ENCODE results near the gene DNAJC27.
A peak's percentile ranks its signal among the peaks of the same experiment; 100 is the strongest.
"Not testable (repeated sequence)": the region's sequence is repeated elsewhere in the genome, so short reads cannot be mapped to it uniquely, and the experiment has no call there.

The DNAJC27 gene

GRCh38 chr2:24971536-24972314 is at the start of gene DNAJC27:
DNAJC27 (minus strand) TSS chr2:24971955; CDS start chr2:24971904, 51 bp downstream.
- Mint-ChIP-seq H3K36me3 (peaks cover 4% of the 10 kb centered on the region), H3K4me3 (peak within 1 kb of the TSS; percentile 95), H3K4me1 (peaks cover 8% of the 10 kb centered on the region), H3K27me3 (no peaks in the 10 kb centered on the region), H3K9me3 (no peaks in the 10 kb centered on the region), H3K27ac (peak within 1 kb of the TSS; percentile 100)
- DNase-seq (ENCODE audit: low spot score in 2 of 2) (peak; percentile 98 to 99), ATAC-seq (ENCODE audit: low read depth) (peak; percentile 83)

- Mint-ChIP-seq H3K9me3 (no peaks in the 10 kb centered on the region), H3K4me1 (peaks cover 6% of the 10 kb centered on the region), H3K27me3 (peaks cover 9% of the 10 kb centered on the region), H3K27ac (no peak overlapping the region), H3K36me3 (no peaks in the 10 kb centered on the region), H3K4me3 (no peak overlapping the region)
- ATAC-seq (ENCODE audit: low read depth) (no peak), DNase-seq (ENCODE audit: low spot score in 2 of 2) (no peak)
Measured at GRCh38 chr2:25018681-25019080, 46.9 kb upstream of the DNAJC27 start.

GRCh38 chr2:25014631-25015030 is 42.9 kb upstream of the DNAJC27 start:
- Mint-ChIP-seq H3K36me3 (no peaks in the 10 kb centered on the region), H3K9me3 (no peaks in the 10 kb centered on the region), H3K4me1 (peaks cover 11% of the 10 kb centered on the region), H3K27ac (no peak overlapping the region), H3K4me3 (no peak overlapping the region), H3K27me3 (peaks cover 6% of the 10 kb centered on the region)
- ATAC-seq (ENCODE audit: low read depth) (no peak), DNase-seq (ENCODE audit: low spot score in 2 of 2) (no peak)

GRCh38 chr2:25011342-25011741 is 39.6 kb upstream of the DNAJC27 start:
- not testable (repeated sequence) for H3K9me3 Mint-ChIP-seq; H3K36me3 Mint-ChIP-seq; ATAC-seq (ENCODE audit: low read depth)

GRCh38 chr2:25009954-25010353 is 38.2 kb upstream of the DNAJC27 start:
- Mint-ChIP-seq H3K27ac (peak overlapping the region; percentile 26), H3K9me3 (no peaks in the 10 kb centered on the region), H3K36me3 (no peaks in the 10 kb centered on the region), H3K27me3 (peaks cover 10% of the 10 kb centered on the region), H3K4me1 (peaks cover 5% of the 10 kb centered on the region), H3K4me3 (no peak overlapping the region)
- DNase-seq (ENCODE audit: low spot score in 2 of 2), result no peak
- no peak for ATAC-seq (ENCODE audit: low read depth)

More at GRCh38 chr2:25011342-25011741, 39.6 kb upstream of the DNAJC27 start:
- not testable (repeated sequence) for DNase-seq (ENCODE audit: low spot score in 2 of 2); H3K27ac Mint-ChIP-seq; H3K4me3 Mint-ChIP-seq; H3K4me1 Mint-ChIP-seq; H3K27me3 Mint-ChIP-seq

- Mint-ChIP-seq H3K4me1 (no peaks in the 10 kb centered on the region), H3K9me3 (no peaks in the 10 kb centered on the region), H3K36me3 (peaks cover 3% of the 10 kb centered on the region), H3K4me3 (no peak overlapping the region), H3K27ac (no peak overlapping the region), H3K27me3 (peaks cover 14% of the 10 kb centered on the region)
- ATAC-seq (ENCODE audit: low read depth), result no peak
- no peak for DNase-seq (ENCODE audit: low spot score in 2 of 2)
Measured at GRCh38 chr2:25002066-25002465, 30.3 kb upstream of the DNAJC27 start.

- Mint-ChIP-seq H3K27me3 (peaks cover 16% of the 10 kb centered on the region), H3K4me1 (no peaks in the 10 kb centered on the region), H3K27ac (no peak overlapping the region), H3K36me3 (peaks cover 3% of the 10 kb centered on the region), H3K4me3 (no peak overlapping the region), H3K9me3 (no peaks in the 10 kb centered on the region)
- no peak for DNase-seq (ENCODE audit: low spot score in 2 of 2)
- ATAC-seq (ENCODE audit: low read depth), result no peak
Measured at GRCh38 chr2:25001325-25001637, 29.5 kb upstream of the DNAJC27 start.

- ATAC-seq (ENCODE audit: low read depth) (no peak), DNase-seq (ENCODE audit: low spot score in 2 of 2) (no peak)
- peaks cover 3% of the 10 kb centered on the region for H3K36me3 Mint-ChIP-seq
- no peaks in the 10 kb centered on the region for H3K4me1 Mint-ChIP-seq
- no peaks in the 10 kb centered on the region for H3K9me3 Mint-ChIP-seq
- no peak overlapping the region for H3K27ac Mint-ChIP-seq
- H3K4me3 Mint-ChIP-seq, result no peak overlapping the region
- H3K27me3 Mint-ChIP-seq, result peaks cover 15% of the 10 kb centered on the region
Measured at GRCh38 chr2:25000503-25001324, 29.0 kb upstream of the DNAJC27 start.

- H3K4me1 Mint-ChIP-seq, result no peaks in the 10 kb centered on the region
- H3K9me3 Mint-ChIP-seq, result no peaks in the 10 kb centered on the region
- H3K27ac Mint-ChIP-seq, result no peak overlapping the region
- H3K4me3 Mint-ChIP-seq, result no peak overlapping the region
- DNase-seq (ENCODE audit: low spot score in 2 of 2), result no peak
- peaks cover 12% of the 10 kb centered on the region for H3K27me3 Mint-ChIP-seq
- no peak for ATAC-seq (ENCODE audit: low read depth)
- peaks cover 3% of the 10 kb centered on the region for H3K36me3 Mint-ChIP-seq
Measured at GRCh38 chr2:25000036-25000435, 28.3 kb upstream of the DNAJC27 start.

- peaks cover 12% of the 10 kb centered on the region for H3K27me3 Mint-ChIP-seq
- not testable (repeated sequence) for ATAC-seq (ENCODE audit: low read depth); H3K4me1 Mint-ChIP-seq; H3K36me3 Mint-ChIP-seq; DNase-seq (ENCODE audit: low spot score in 2 of 2); H3K9me3 Mint-ChIP-seq; H3K4me3 Mint-ChIP-seq; H3K27ac Mint-ChIP-seq
Measured at GRCh38 chr2:24999097-24999496, 27.3 kb upstream of the DNAJC27 start.

- no peak for DNase-seq (ENCODE audit: low spot score in 2 of 2)
- Mint-ChIP-seq H3K4me1 (peaks cover 5% of the 10 kb centered on the region), H3K36me3 (peaks cover 2% of the 10 kb centered on the region), H3K9me3 (peaks cover 2% of the 10 kb centered on the region), H3K27me3 (peaks cover 13% of the 10 kb centered on the region), H3K4me3 (no peak overlapping the region), H3K27ac (no peak overlapping the region)
- ATAC-seq (ENCODE audit: low read depth), result no peak
Measured at GRCh38 chr2:24994146-24994724, 22.5 kb upstream of the DNAJC27 start.

- peaks cover 2% of the 10 kb centered on the region for H3K36me3 Mint-ChIP-seq
Measured at GRCh38 chr2:24993406-24994145, 21.8 kb upstream of the DNAJC27 start.

GRCh38 chr2:24986372-24986771 is 14.6 kb upstream of the DNAJC27 start:
- Mint-ChIP-seq H3K36me3 (peaks cover 6% of the 10 kb centered on the region), H3K9me3 (peaks cover 2% of the 10 kb centered on the region), H3K27me3 (peaks cover 10% of the 10 kb centered on the region), H3K4me3 (no peak overlapping the region), H3K4me1 (no peaks in the 10 kb centered on the region), H3K27ac (no peak overlapping the region)
- ATAC-seq (ENCODE audit: low read depth) (no peak), DNase-seq (ENCODE audit: low spot score in 2 of 2) (no peak)

More at GRCh38 chr2:24993406-24994145, 21.8 kb upstream of the DNAJC27 start:
- Mint-ChIP-seq H3K4me1 (peaks cover 5% of the 10 kb centered on the region), H3K27me3 (peaks cover 13% of the 10 kb centered on the region), H3K4me3 (no peak overlapping the region), H3K27ac (no peak overlapping the region), H3K9me3 (peaks cover 2% of the 10 kb centered on the region)
- DNase-seq (ENCODE audit: low spot score in 2 of 2), result no peak
- ATAC-seq (ENCODE audit: low read depth), result no peak

GRCh38 chr2:24985511-24985910 is 13.8 kb upstream of the DNAJC27 start:
- Mint-ChIP-seq H3K4me1 (no peaks in the 10 kb centered on the region), H3K4me3 (no peak overlapping the region), H3K27me3 (peaks cover 9% of the 10 kb centered on the region), H3K27ac (no peak overlapping the region), H3K36me3 (peaks cover 5% of the 10 kb centered on the region), H3K9me3 (peaks cover 1% of the 10 kb centered on the region)
- ATAC-seq (ENCODE audit: low read depth), result no peak
- DNase-seq (ENCODE audit: low spot score in 2 of 2), result no peak

Measured in memory B cell (primary cell).